Osteocyte (in vitro differentiated cells): ENCODE results near the gene TMEM125. TPM values are rescaled to one million over a fixed set of nuclear protein-coding genes. Genes with fewer than 3 reads are reported as not detected.

ENCODE experiments used
- DNase-seq: peaks from one replicate; pipeline ENCODE4 v3.0.0; 2021; ENCODE audit warnings: mixed read lengths; ENCODE audit not compliant: unreplicated experiment; ENCODE audit errors: extremely low spot score
- H3K27ac Mint-ChIP-seq: one replicate; pipeline ENCODE4 v1.8.0; 2021; ENCODE audit warnings: mild to moderate bottlenecking, mixed read lengths; ENCODE audit not compliant: unreplicated experiment
- H3K27me3 Mint-ChIP-seq: one replicate; pipeline ENCODE4 v1.8.0; 2021; ENCODE audit warnings: mixed read lengths; ENCODE audit not compliant: unreplicated experiment
- H3K36me3 Mint-ChIP-seq: one replicate; pipeline ENCODE4 v1.8.0; 2021; ENCODE audit warnings: mixed read lengths; ENCODE audit not compliant: unreplicated experiment
- H3K4me1 Mint-ChIP-seq: one replicate; pipeline ENCODE4 v1.8.0; 2021; ENCODE audit warnings: mixed read lengths; ENCODE audit not compliant: unreplicated experiment
- H3K4me3 Mint-ChIP-seq: one replicate; pipeline ENCODE4 v1.8.0; 2021; ENCODE audit warnings: mild to moderate bottlenecking, moderate library complexity, mixed read lengths; ENCODE audit not compliant: unreplicated experiment
- H3K9me3 Mint-ChIP-seq: one replicate; pipeline ENCODE4 v1.8.0; 2021; ENCODE audit warnings: mixed read lengths; ENCODE audit not compliant: unreplicated experiment
- total RNA-seq: library from RNA; stranded (reverse); gene quantifications from 2 replicates; pipeline ENCODE4 v1.2.1, GENCODE V29; 2021
- TF ChIP-seq, protein P1 (sequence below): fragments of 200-600 bp; sonication (generic); IDR thresholded peaks from 2 replicates; pipeline ENCODE4 v1.5.0; 2021; ENCODE audit warnings: antibody characterized with exemption, mild to moderate bottlenecking, moderate library complexity

TMEM125 gene
- total RNA-seq, 1 donor from 2014 or later, result not detected

- Mint-ChIP-seq H3K4me3 (no peak within 1 kb of the TSS), H3K4me1 (peaks cover 18% of the 10 kb centered on the region), H3K27me3 (no peaks in the 10 kb centered on the region), H3K27ac (no peak within 1 kb of the TSS), H3K36me3 (no peaks in the 10 kb centered on the region), H3K9me3 (no peaks in the 10 kb centered on the region)
- TF ChIP-seq, protein P1, sequence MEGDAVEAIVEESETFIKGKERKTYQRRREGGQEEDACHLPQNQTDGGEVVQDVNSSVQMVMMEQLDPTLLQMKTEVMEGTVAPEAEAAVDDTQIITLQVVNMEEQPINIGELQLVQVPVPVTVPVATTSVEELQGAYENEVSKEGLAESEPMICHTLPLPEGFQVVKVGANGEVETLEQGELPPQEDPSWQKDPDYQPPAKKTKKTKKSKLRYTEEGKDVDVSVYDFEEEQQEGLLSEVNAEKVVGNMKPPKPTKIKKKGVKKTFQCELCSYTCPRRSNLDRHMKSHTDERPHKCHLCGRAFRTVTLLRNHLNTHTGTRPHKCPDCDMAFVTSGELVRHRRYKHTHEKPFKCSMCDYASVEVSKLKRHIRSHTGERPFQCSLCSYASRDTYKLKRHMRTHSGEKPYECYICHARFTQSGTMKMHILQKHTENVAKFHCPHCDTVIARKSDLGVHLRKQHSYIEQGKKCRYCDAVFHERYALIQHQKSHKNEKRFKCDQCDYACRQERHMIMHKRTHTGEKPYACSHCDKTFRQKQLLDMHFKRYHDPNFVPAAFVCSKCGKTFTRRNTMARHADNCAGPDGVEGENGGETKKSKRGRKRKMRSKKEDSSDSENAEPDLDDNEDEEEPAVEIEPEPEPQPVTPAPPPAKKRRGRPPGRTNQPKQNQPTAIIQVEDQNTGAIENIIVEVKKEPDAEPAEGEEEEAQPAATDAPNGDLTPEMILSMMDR, result no peak
- DNase-seq, result no peak
Observed at GRCh38 chr1:43300378-43301094, 30.8 kb downstream of the TMEM125 start, which contains the start of gene TIE1. TSS of gene TIE1 (plus strand) at chr1:43300982. CDS start at chr1:43301072, 90 bp downstream.

- DNase-seq, result no peak
- Mint-ChIP-seq H3K27me3 (no peaks in the 10 kb centered on the region), H3K27ac (no peak overlapping the region), H3K36me3 (no peaks in the 10 kb centered on the region), H3K4me1 (peaks cover 2% of the 10 kb centered on the region), H3K9me3 (no peaks in the 10 kb centered on the region), H3K4me3 (no peak overlapping the region)
- TF ChIP-seq, protein P1, result no peak
Observed at GRCh38 chr1:43302201-43302600, 32.4 kb downstream of the TMEM125 start.

GRCh38 chr1:43302721-43303470, 33.1 kb downstream of the TMEM125 start:
- TF ChIP-seq, protein P1, result no peak
- Mint-ChIP-seq H3K27ac (no peak overlapping the region), H3K27me3 (no peaks in the 10 kb centered on the region), H3K4me1 (peaks cover 2% of the 10 kb centered on the region), H3K9me3 (no peaks in the 10 kb centered on the region), H3K4me3 (no peak overlapping the region), H3K36me3 (no peaks in the 10 kb centered on the region)
- no peak for DNase-seq

DNA sequence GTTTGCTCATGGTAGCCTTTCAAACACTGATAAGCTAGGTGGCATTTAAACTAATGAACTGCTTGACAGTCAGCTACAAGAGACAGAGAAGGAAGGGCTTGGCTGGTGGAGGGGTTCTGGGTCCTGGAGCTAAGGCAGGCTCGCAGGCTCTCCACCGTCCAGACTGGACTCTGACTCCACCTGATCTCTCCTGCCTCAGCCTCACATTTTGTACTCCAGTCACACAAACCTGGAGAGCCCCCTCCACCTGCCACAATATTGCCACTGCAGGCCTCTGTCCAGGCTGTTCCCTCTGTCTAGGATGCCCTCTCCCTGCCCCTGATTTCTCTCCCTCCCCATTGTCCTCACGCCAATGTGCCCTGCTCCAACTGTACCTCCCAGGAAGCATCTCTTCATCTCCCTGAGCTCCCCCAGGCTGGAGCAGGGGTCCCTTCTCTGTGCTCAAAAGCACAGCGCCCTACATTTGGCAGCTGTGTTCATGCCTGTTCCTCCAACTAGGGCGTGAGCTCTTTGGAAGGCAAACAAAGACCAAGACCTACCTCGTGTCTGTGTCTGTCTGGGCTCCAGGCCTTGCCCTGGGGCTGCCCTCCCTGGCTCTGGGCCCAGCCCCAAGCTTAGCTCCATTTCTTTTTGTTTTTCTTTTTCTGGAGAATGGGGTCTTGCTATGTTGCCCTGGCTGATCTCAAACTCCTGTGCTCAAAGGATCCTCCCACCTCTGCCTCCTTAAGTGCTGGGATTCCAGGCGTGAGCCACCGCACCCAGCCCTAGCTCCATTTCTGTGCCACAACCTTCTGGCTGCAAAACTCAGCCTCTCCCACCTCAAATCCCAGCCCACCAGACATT, 33.9 kb downstream of the TMEM125 start:
- TF ChIP-seq, protein P1, result no peak
- Mint-ChIP-seq H3K36me3 (no peaks in the 10 kb centered on the region), H3K27ac (no peak overlapping the region), H3K27me3 (no peaks in the 10 kb centered on the region), H3K4me3 (no peak overlapping the region), H3K9me3 (no peaks in the 10 kb centered on the region), H3K4me1 (peaks cover 2% of the 10 kb centered on the region)
- DNase-seq, result no peak
